HepG2 (cell line): ENCODE results near the gene FBF1. TPM values are rescaled to one million over a fixed set of nuclear protein-coding genes. Genes with fewer than 3 reads are reported as not detected.
A peak's percentile ranks its signal among the peaks of the same experiment; 100 is the strongest.
"Not testable (repeated sequence)": the region's sequence is repeated elsewhere in the genome, so short reads cannot be mapped to it uniquely, and the experiment has no call there.

ENCODE experiments used
- ETV6 ChIP-seq: sonication (generic); formaldehyde crosslinking; conservative IDR thresholded peaks from 2 replicates; pipeline ENCODE4 v1.4.0; 2020; ENCODE audit warnings: missing genetic modification reagents
- NFKB2 ChIP-seq: sonication (generic); formaldehyde crosslinking; IDR thresholded peaks from 2 replicates; pipeline ENCODE4 v1.4.0; 2020; ENCODE audit warnings: missing genetic modification reagents, borderline replicate concordance
- SAFB2 ChIP-seq: sonication (generic); formaldehyde crosslinking; IDR thresholded peaks from 2 replicates; pipeline ENCODE4 v1.5.1; 2020; ENCODE audit warnings: missing genetic modification reagents, low read depth, mild to moderate bottlenecking, borderline replicate concordance
- ZC3H4 ChIP-seq: sonication (generic); formaldehyde crosslinking; IDR thresholded peaks from 2 replicates; pipeline ENCODE4 v1.4.0; 2020; ENCODE audit warnings: missing genetic modification reagents, borderline replicate concordance
- ZHX2 ChIP-seq, 2 experiments: sonication (generic) in 1 of 2; formaldehyde crosslinking in 1 of 2; IDR thresholded peaks; 2 replicates each; pipeline versions ENCODE4 v1.6.1 to v1.9.0; 2014 to 2022; ENCODE audit warnings: antibody characterized with exemption in 1 of 2, borderline replicate concordance in 1 of 2, inconsistent platforms in 1 of 2, low read depth in 1 of 2, missing genetic modification reagents in 1 of 2
- ZNF121 ChIP-seq: sonication (generic); formaldehyde crosslinking; IDR thresholded peaks from 2 replicates; pipeline ENCODE4 v1.5.0; 2020; ENCODE audit warnings: mild to moderate bottlenecking, missing genetic modification reagents
- ZNF33B ChIP-seq: sonication (generic); formaldehyde crosslinking; IDR thresholded peaks from 2 replicates; pipeline ENCODE4 v1.5.1; 2020; ENCODE audit warnings: mild to moderate bottlenecking, missing genetic modification reagents
- ZNF414 ChIP-seq: sonication (generic); formaldehyde crosslinking; IDR thresholded peaks from 2 replicates; pipeline ENCODE4 v1.5.0; 2020; ENCODE audit warnings: missing genetic modification reagents
- ZNF687 ChIP-seq: sonication (generic); formaldehyde crosslinking; IDR thresholded peaks from 2 replicates; pipeline ENCODE4 v1.5.1; 2020; ENCODE audit warnings: mild to moderate bottlenecking, missing genetic modification reagents, moderate library complexity
- polyA plus RNA-seq, 8 experiments: library from polyadenylated mRNA; depleted of rRNA in 3 of 8; stranded (reverse) in 7 of 8; unstranded in 1 of 8; fragments of >200 nt; fragmentation: Illumina TruSeq in 4 of 8; extraction: Trizol in 4 of 8; gene quantifications; 2 replicates each; pipeline versions ENCODE4 v1.2.1 to v1.2.3, GENCODE V29; 2011 to 2016; ENCODE audit warnings: low read depth in 4 of 8, missing spikeins in 1 of 8, mixed read lengths in 1 of 8; ENCODE audit not compliant: insufficient read depth in 1 of 8
- total RNA-seq, 5 experiments: library from RNA; depleted of rRNA; stranded (reverse); fragments of >200 nt; fragmentation: Illumina TruSeq; extraction: Trizol; gene quantifications; 2 replicates each; pipeline ENCODE4 v1.2.3, GENCODE V29; 2016; ENCODE audit warnings: low read depth in 1 of 5
- TF ChIP-seq, protein P1 (sequence below): sonication (generic); formaldehyde crosslinking; IDR thresholded peaks from 2 replicates; pipeline ENCODE4 v1.4.0; 2020; ENCODE audit warnings: missing genetic modification reagents
- TF ChIP-seq, protein P2 (sequence below): sonication (generic); formaldehyde crosslinking; IDR thresholded peaks from 2 replicates; pipeline ENCODE4 v1.5.0; 2020; ENCODE audit warnings: mild to moderate bottlenecking, missing genetic modification reagents

The FBF1 gene
- total and polyA plus RNA-seq, 2 of the 13 experiments (the other 11 are each of a cell fraction or from before 2014, with no cell fraction given): 2.4 to 8.1 TPM

DNA sequence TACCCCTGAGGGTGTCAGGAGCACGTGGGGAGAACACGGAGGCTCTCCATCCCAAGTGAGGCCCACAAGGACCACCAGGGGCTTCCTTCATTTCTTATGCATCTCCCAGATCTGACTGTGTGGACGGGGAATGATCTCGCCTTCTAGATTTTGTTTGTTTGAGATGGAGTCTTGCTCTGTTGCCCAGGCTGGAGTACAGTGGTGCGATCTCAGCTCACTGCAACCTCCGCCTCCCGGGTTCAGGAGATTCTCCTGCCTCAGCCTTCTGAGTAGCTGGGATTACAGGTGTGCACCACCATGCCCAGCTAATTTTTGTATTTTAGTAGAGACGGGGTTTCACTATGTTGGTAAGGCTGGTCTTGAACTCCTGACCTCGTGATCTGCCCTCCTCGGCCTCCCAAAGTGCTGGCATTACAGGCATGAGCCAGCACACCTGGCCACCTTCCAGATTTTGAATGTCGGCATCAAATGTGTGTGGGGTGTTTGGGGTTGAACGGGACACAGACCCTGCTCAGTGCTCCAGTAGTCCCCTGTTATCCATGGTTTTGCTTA is 72.0 kb downstream of the FBF1 start (continued):
- TF ChIP-seq ZNF414 (CRISPR knock-in tag) (peak; percentile 48; the same call in 1 of the 2 replicates), ETV6 (CRISPR knock-in tag) (peak; percentile 20; the same call in 1 of the 2 replicates), ZNF33B (CRISPR knock-in tag) (peak; percentile 31; the same call in 1 of the 2 replicates), NFKB2 (peak; percentile 44; the same call in 1 of the 2 replicates), SAFB2 (CRISPR knock-in tag) (0 out of 2 replicates have a peak, but pooled peaks have one; percentile 84), ZNF687 (CRISPR knock-in tag) (peak; percentile 39; the same call in 1 of the 2 replicates), ZHX2 (IDR thresholded peaks at IDR 0.05; ENCODE audit: low read depth) (0 out of 2 replicates have a peak, but pooled peaks have one; percentile 9), ZC3H4 (peak; percentile 4; the same call in 1 of the 2 replicates), ZNF121 (CRISPR knock-in tag) (peak; percentile 97)
- TF ChIP-seq, protein P1, sequence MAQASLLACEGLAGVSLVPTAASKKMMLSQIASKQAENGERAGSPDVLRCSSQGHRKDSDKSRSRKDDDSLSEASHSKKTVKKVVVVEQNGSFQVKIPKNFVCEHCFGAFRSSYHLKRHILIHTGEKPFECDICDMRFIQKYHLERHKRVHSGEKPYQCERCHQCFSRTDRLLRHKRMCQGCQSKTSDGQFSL: 0 out of 2 replicates have a peak, but pooled peaks have one; percentile 13
- TF ChIP-seq, protein P2, sequence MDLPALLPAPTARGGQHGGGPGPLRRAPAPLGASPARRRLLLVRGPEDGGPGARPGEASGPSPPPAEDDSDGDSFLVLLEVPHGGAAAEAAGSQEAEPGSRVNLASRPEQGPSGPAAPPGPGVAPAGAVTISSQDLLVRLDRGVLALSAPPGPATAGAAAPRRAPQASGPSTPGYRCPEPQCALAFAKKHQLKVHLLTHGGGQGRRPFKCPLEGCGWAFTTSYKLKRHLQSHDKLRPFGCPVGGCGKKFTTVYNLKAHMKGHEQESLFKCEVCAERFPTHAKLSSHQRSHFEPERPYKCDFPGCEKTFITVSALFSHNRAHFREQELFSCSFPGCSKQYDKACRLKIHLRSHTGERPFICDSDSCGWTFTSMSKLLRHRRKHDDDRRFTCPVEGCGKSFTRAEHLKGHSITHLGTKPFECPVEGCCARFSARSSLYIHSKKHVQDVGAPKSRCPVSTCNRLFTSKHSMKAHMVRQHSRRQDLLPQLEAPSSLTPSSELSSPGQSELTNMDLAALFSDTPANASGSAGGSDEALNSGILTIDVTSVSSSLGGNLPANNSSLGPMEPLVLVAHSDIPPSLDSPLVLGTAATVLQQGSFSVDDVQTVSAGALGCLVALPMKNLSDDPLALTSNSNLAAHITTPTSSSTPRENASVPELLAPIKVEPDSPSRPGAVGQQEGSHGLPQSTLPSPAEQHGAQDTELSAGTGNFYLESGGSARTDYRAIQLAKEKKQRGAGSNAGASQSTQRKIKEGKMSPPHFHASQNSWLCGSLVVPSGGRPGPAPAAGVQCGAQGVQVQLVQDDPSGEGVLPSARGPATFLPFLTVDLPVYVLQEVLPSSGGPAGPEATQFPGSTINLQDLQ (CRISPR knock-in tag): peak; percentile 69; the same call in 1 of the 2 replicates
- not testable (repeated sequence) for TF ChIP-seq ZHX2 (CRISPR knock-in tag; IDR thresholded peaks at IDR 0.05; ENCODE audit: borderline replicate concordance)
